HG02610 (cell line): ENCODE data around the gene ADCY2.
"Not testable (repeated sequence)": the region's sequence is repeated elsewhere in the genome, so short reads cannot be mapped to it uniquely, and the experiment has no call there.

ENCODE experiments used
- ATAC-seq: cut with Tn5 transposase; IDR thresholded peaks from one replicate; pipeline ENCODE4 v1.9.1; 2021; ENCODE audit warnings: mild to moderate bottlenecking, moderate library complexity; ENCODE audit not compliant: unreplicated experiment

ADCY2 gene

DNA sequence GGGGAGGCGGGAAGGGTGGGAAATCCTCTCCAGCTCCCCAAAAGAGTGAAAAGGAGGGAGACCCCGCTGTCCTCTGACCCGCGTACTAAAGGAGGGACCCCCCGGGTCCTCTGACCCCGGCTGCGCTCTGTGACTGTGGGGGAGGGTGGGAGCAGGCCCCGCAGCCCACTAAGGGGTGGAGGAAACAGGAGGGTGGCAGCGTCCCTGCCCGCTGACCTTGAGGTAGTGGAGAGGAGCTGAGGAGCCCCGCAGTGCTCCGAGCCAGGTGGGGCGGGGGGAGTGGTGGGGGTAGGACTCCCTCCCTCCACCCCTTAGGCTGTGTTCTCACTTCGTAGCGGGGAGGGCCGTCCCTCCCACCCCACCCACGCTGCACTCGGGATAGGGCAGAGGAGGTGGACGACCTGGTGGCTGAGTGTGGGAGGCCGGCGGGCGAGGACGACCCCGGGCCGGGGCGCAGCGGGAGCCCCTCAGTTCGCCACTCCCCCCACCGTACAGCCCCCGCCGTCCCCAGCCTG lies 449 bp upstream of the ADCY2 start:
- ATAC-seq, result no peak

GRCh38 chr5:7396713-7397454 lies 946 bp downstream of the ADCY2 start:
- ATAC-seq, result no peak

GRCh38 chr5:7397937-7398336 lies 2.0 kb downstream of the ADCY2 start:
- no peak for ATAC-seq

- no peak for ATAC-seq
Observed at GRCh38 chr5:7398596-7399280, 2.8 kb downstream of the ADCY2 start.

- ATAC-seq, result no peak
Observed at GRCh38 chr5:7405277-7405676, 9.3 kb downstream of the ADCY2 start.

DNA sequence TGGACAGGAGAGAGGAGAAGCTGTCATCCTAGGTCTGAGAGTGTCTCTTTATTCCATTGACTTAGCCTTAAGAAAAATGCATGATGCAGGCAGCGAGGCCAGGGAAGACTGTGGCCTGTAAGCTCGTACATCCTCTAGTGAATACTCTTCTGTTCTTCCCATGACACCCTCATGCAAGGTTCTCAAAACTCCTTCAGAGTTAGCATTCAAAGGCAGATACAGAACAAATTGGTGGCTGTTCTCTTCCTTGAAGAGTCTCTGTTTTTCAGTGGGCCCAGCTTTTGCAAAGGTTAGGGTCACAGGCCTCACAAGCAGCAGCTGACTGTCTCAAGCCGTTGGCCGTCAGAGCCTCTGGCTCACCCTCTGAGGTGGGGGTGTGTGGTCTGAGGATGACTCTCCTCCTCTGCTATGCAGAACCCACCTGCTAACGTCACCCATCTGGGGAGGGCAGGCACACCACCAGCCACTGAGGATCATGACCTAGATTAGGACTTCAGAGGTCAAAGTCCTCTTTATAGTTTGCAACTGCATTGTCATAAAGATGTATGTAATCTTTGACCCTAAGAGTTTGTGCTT lies 15.1 kb downstream of the ADCY2 start:
- no peak for ATAC-seq

GRCh38 chr5:7412409-7412808 lies 16.5 kb downstream of the ADCY2 start:
- ATAC-seq, result no peak

- no peak for ATAC-seq
Observed at GRCh38 chr5:7415123-7415522, 19.2 kb downstream of the ADCY2 start.

- ATAC-seq, result no peak
Observed at GRCh38 chr5:7415587-7416535, 19.9 kb downstream of the ADCY2 start.

DNA sequence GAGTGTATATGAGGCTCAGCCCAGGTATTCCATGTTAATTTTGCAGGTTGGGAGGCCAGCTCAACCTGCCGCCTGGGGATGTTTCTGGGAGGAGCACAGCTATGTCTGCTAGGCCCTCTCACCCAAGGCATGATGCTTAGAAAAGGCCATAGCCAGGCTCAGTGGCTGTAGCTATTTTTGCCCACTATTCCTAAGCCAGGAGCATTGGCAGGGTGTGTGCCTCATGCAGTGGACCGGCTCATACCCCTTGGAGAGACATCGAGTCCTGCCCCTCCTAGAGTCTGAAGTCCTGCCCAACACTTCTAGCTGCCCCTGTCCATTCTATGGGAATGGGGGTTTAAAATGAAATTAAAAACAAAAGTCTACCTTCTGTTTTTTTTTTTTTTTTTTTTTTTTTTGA lies 22.3 kb downstream of the ADCY2 start:
- no peak for ATAC-seq

GRCh38 chr5:7419367-7419766 lies 23.4 kb downstream of the ADCY2 start:
- ATAC-seq, result no peak

DNA sequence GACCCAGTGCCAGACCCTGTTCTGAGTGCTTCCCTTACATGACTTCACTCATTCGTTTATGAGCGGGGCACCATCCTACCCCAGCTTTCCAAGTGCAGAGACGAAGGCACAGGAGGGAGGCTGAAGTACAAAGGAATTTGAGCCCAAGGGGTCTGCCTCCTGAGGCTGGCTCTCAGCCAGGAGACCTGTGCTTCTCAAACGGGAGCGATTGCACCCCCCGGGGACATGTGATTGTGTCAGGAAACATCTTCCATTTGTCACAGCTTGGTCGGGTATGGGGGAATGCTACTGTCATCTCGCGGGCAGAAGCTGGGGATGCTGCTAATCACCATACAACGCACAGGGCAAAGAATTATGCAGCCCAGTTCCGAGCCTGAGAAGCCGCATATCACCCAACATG lies 23.9 kb downstream of the ADCY2 start:
- ATAC-seq, result no peak

DNA sequence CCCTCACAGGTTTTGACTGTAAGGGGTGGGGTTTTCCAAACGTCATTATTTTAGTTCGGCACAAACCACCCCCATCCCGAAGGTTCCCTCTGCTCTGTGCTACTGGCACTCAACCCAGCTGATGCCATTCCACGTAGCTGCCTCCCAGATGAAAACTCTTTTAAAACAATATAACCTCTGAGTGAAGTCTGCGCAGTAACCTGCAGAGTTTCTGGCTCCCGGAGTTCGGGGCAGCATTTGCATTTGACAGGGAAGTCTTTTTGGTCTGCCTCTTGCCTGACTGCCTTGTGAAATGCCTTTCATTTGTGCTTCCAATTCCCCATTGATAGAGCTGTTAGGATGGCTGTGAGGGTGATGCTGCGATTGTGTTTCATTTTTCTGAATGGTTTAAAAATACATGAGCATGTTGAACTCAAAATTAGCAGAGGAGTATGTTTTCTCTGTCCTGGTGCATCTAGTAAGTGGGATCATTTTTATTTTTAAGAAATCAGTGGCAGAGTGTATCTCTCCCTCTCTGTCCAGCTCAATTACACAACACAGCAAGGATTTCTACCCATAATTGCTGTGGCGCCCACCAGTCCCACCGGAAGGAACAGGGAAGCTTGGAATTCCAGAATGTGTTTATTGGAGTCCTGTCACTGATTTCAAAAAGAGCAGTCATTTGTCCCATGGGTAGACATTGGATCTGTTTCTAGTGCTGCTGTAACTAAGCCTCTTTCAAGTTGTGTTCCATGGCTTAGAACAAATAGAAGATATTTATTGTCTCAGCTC lies 24.8 kb downstream of the ADCY2 start:
- ATAC-seq, result no peak

DNA sequence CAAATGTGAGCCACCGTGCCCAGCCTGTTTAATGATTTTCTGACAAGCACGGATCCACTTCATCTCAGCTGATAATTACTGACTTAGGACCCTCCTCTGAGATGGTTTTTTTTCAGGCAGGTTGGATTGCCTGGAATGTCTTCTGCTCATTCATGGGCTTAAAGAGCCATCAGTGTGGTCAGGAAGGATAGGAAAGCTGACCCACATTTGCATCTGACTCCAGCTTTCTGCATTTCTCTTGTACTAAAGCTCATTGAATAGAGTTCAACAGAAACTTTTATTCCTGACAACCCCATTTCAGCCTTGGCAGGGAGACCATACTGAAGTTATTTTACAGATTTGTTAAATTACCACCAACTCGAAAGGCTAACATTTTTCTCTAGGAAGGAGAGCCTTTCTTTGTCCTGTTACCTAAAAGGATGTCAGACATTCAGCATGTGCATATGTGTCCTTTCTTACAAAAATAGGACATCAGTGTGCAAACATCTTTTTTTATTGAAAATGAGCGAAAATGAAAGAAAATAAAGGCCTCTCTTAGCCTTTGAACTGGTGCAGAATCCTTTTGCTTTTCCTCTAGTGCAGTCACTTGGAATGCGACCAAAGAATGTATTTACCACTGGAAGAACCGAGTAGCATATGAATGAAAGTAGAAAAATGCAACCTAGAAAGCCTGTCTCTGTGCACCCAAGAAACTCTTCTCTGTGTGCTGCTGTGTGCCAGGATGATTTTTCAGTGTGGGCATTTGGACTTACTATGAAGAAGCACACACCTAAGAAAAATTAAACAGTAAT lies 26.6 kb downstream of the ADCY2 start:
- ATAC-seq, result no peak

- ATAC-seq, result not testable (repeated sequence)
Observed at GRCh38 chr5:7423231-7423630, 27.3 kb downstream of the ADCY2 start.

- ATAC-seq, result no peak
Observed at GRCh38 chr5:7425830-7426229, 29.9 kb downstream of the ADCY2 start.

DNA sequence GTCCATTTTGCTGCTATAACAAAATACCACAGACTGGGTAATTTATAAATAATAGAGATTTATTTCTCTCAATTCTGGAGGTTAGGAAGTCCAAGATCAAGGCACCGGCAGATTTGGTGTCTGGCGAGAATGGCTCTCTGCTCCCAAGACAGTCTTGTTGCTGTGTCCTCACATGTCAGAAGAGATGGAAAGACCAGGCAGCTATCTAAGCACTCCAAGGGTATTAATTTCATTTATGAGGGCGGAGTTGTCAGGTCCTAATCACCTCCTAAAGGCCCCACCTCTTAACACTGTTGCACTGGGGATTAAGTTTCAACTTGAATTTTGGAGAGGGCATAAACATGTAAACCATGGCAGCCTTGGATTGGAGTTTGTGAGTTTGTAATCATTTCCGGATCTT lies 30.3 kb downstream of the ADCY2 start:
- ATAC-seq, result no peak

DNA sequence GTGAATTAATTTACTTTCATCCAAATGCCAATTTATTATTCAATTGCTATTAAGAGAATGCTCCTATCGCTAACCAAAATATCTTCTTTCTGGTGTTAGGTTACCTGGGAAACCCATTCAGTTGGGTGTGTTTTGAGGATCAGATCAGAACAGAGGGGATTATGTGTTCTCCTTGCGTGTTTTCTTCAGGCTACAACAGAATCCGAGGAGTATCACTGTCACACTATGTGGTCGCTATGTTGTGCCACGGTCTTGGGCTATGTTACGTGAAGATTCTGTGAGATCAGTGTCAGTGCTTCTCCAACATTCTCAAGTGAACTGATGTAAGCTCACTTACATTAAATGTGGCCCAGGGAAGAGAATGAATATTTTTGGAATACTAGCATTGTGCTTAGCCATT lies 39.0 kb downstream of the ADCY2 start:
- ATAC-seq, result no peak

DNA sequence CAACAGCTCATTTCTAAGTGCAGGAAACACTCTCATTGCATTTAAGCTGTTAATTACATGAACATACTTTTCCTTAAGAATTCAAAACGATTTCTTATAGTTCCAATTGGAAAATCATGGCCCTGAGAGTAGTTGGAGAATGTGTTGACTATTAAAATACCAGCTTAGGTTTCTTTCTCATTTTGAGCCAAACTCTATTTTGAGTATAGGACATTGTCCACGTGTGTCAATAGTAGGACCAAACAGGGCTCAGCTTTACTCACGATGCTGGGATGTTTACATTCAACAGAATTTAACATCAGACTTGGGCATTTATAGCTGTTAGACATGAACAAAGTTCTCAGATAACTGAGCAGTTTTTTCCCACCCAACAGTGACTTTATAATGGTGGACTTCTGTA lies 39.6 kb downstream of the ADCY2 start:
- ATAC-seq, result no peak
